Activated B cell treated with CpG ODN at 0.5 μM for 24 hours (primary cell): ENCODE data around the gene ZNF268. TPM values are rescaled to one million over a fixed set of nuclear protein-coding genes. Genes with fewer than 3 reads are reported as not detected.

Experiments used
- ATAC-seq: fragments of 200-7000 bp; cut with Tn5 transposase; one replicate; pipeline ENCODE4 v1.10.0; 2021; ENCODE audit warnings: low read depth, mild to moderate bottlenecking, moderate library complexity
- CTCF ChIA-PET: fragments of 350-600 bp; sonication (Branson Sonifier 250); formaldehyde crosslinking; loops from one replicate; lab custom pipeline; 2021; ENCODE audit warnings: antibody characterized with exemption; lab: Charles Lee
- POLR2A ChIA-PET: fragments of 350-600 bp; sonication (Branson Sonifier 250); formaldehyde crosslinking; loops from one replicate; lab custom pipeline; 2021; ENCODE audit warnings: antibody characterized with exemption; lab: Charles Lee
- DNase-seq: peaks from one replicate; pipeline ENCODE4 v3.0.0; 2022
- H3K27ac Mint-ChIP-seq: one replicate; pipeline ENCODE4 v1.8.0; 2020; ENCODE audit warnings: mixed read lengths
- H3K27me3 Mint-ChIP-seq: one replicate; pipeline ENCODE4 v1.8.0; 2021; ENCODE audit warnings: mixed read lengths
- H3K36me3 Mint-ChIP-seq: one replicate; pipeline ENCODE4 v1.8.0; 2021; ENCODE audit warnings: low read depth, mixed read lengths
- H3K4me1 Mint-ChIP-seq: one replicate; pipeline ENCODE4 v1.8.0; 2021; ENCODE audit warnings: mixed read lengths
- H3K4me3 Mint-ChIP-seq: one replicate; pipeline ENCODE4 v1.8.0; 2020; ENCODE audit warnings: mild to moderate bottlenecking, mixed read lengths
- H3K9me3 Mint-ChIP-seq: one replicate; pipeline ENCODE4 v1.8.0; 2020; ENCODE audit warnings: mixed read lengths
- CTCF ChIP-seq: fragments of 200-600 bp; IDR thresholded peaks from one replicate; pipeline ENCODE4 v1.8.0; 2022; ENCODE audit warnings: antibody characterized with exemption, mild to moderate bottlenecking
- intact Hi-C: fragments of 100-400 bp; cut with micrococcal nuclease; formaldehyde crosslinking; loops from one replicate; pipeline ENCODE4 v1.15.1; 2024
- total RNA-seq: library from RNA; stranded (reverse); gene quantifications from 2 replicates; pipeline ENCODE4 v1.2.3, GENCODE V29; 2022

Gene ZNF268
- total RNA-seq, 1 donor from 2014 or later = 29.3 TPM

GRCh38 chr12:133206390-133206789 is 25.1 kb downstream of the ZNF268 start:
- intact Hi-C loops = no loop called here
- DNase-seq (no peak), ATAC-seq (no peak)
- TF ChIP-seq CTCF = no peak
- Mint-ChIP-seq H3K27ac (no peak overlapping the region), H3K4me1 (no peaks in the 10 kb centered on the region), H3K27me3 (no peaks in the 10 kb centered on the region), H3K4me3 (no peak overlapping the region), H3K9me3 (peaks cover 33% of the 10 kb centered on the region), H3K36me3 (peaks cover 49% of the 10 kb centered on the region)
- POLR2A ChIA-PET = no interaction called here
- CTCF ChIA-PET = no interaction called here

- TF ChIP-seq CTCF = no peak
- CTCF ChIA-PET = no interaction called here
- H3K9me3 Mint-ChIP-seq = peaks cover 34% of the 10 kb centered on the region
Observed at GRCh38 chr12:133215724-133216123, 34.4 kb downstream of the ZNF268 start.

GRCh38 chr12:133217219-133217618 is 35.9 kb downstream of the ZNF268 start:
- Mint-ChIP-seq H3K36me3 (peaks cover 5% of the 10 kb centered on the region), H3K4me3 (no peak overlapping the region), H3K4me1 (no peaks in the 10 kb centered on the region), H3K9me3 (peaks cover 33% of the 10 kb centered on the region), H3K27ac (no peak overlapping the region), H3K27me3 (no peaks in the 10 kb centered on the region)
- intact Hi-C loops = no loop called here
- ChIA-PET CTCF (no interaction called here), POLR2A (no interaction called here)
- no peak for TF ChIP-seq CTCF
- DNase-seq = no peak
- ATAC-seq = no peak

More at GRCh38 chr12:133215724-133216123, 34.4 kb downstream of the ZNF268 start:
- Mint-ChIP-seq H3K27ac (no peak overlapping the region), H3K4me3 (no peak overlapping the region), H3K36me3 (peaks cover 7% of the 10 kb centered on the region), H3K4me1 (no peaks in the 10 kb centered on the region), H3K27me3 (no peaks in the 10 kb centered on the region)
- intact Hi-C loops = no loop called here
- DNase-seq (no peak), ATAC-seq (no peak)
- POLR2A ChIA-PET = no interaction called here

GRCh38 chr12:133220521-133220920 is 39.2 kb downstream of the ZNF268 start:
- Mint-ChIP-seq H3K27me3 (no peaks in the 10 kb centered on the region), H3K36me3 (no peaks in the 10 kb centered on the region), H3K4me3 (no peak overlapping the region), H3K4me1 (no peaks in the 10 kb centered on the region), H3K9me3 (peaks cover 26% of the 10 kb centered on the region), H3K27ac (no peak overlapping the region)
- DNase-seq (no peak), ATAC-seq (no peak)
- POLR2A ChIA-PET = no interaction called here
- intact Hi-C loops = no loop called here
- TF ChIP-seq CTCF = no peak
- CTCF ChIA-PET = no interaction called here

- H3K27me3 Mint-ChIP-seq = no peaks in the 10 kb centered on the region
- ATAC-seq (no peak), DNase-seq (no peak)
Observed at GRCh38 chr12:133221241-133221640, 39.9 kb downstream of the ZNF268 start.

More at GRCh38 chr12:133221241-133221640, 39.9 kb downstream of the ZNF268 start:
- CTCF ChIA-PET = no interaction called here
- TF ChIP-seq CTCF = no peak
- Mint-ChIP-seq H3K4me3 (no peak overlapping the region), H3K9me3 (peaks cover 26% of the 10 kb centered on the region), H3K27ac (no peak overlapping the region), H3K4me1 (no peaks in the 10 kb centered on the region), H3K36me3 (no peaks in the 10 kb centered on the region)
- intact Hi-C loops = no loop called here
- POLR2A ChIA-PET = no interaction called here
